Measurements from ENCODE around the gene GSS. TPM values are rescaled to one million over a fixed set of nuclear protein-coding genes. Genes with fewer than 3 reads are reported as not detected.

Gene GSS
- total and polyA plus RNA-seq, 2 donors (not counting 3 experiments of a cell fraction or from before 2014, with no cell fraction given) = 47.9 to 65.1 TPM

DNA sequence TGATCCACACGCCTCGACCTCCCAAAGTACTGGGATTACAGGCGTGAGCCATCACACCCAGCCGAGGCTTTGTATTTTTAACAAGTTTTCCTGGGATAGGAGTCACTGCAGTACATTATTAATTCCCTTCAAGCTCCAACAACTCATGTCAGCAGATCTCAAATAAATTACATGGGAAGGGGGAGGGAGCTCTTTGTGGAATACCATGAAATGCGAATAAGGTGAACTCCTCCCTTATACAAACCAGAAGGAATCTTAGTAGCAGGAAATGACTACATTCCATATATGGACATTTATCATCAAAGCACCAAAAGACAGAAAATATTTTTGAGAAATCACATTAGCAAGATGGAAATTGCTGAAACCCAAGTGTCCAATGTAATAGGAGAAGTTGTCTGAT, 2.9 kb downstream of the GSS start:
- H3K9ac ChIP-seq (replicated peaks; ENCODE audit: extremely low read depth, insufficient read depth, low read length) = no peak overlapping the region
- DNase-seq (ENCODE audit: low read depth, low spot score) (no peak), FAIRE-seq (no peak)
- ChIA-PET CTCF (interaction anchor here (1.7 kb wide), 1 partner anchor 79 kb away, joined by 6 read pairs; no protein-coding TSS in a partner anchor), POLR2A (no interaction called here)
- no peaks in the 10 kb centered on the region for H3K36me3 ChIP-seq (ENCODE audit: control insufficient read depth in 2 of 2, extremely low read depth in 1 of 2, insufficient read depth in 2 of 2, low read length in 2 of 2)
- no peaks in the 10 kb centered on the region for H3K27me3 ChIP-seq (ENCODE audit: control insufficient read depth in 2 of 2, insufficient read depth in 2 of 2, low read length in 2 of 2)
- no peak for TF ChIP-seq GATA2 (IDR thresholded peaks at IDR 0.05; ENCODE audit: insufficient read depth, insufficient read length, low read depth, low read length)
- TF ChIP-seq POLR2AphosphoS5 (IDR thresholded peaks at IDR 0.05; ENCODE audit: insufficient read depth, low read depth, low read length) = no peak
- H3K9me3 ChIP-seq (replicated peaks; ENCODE audit: control insufficient read depth, insufficient read depth, low read length) = no peaks in the 10 kb centered on the region
- H3K79me2 ChIP-seq (ENCODE audit: control insufficient read depth, insufficient read depth, low read length) = peaks cover 6% of the 10 kb centered on the region
- H3K27ac ChIP-seq (ENCODE audit: insufficient read depth, low read depth, low read length) = no peak overlapping the region
- intact Hi-C loops (cut with micrococcal nuclease) = no loop called here
- no peak overlapping the region for H2AFZ ChIP-seq (ENCODE audit: low read depth, low read length)
- dilution Hi-C loops (cut with MboI; ENCODE audit: extremely low pct_ligation_motif_present, low sequenced_read_pairs) = no loop called here
- H3K4me1 ChIP-seq (ENCODE audit: control insufficient read depth, extremely low read depth, insufficient read depth, low read length) = peaks cover 17% of the 10 kb centered on the region
- H4K20me1 ChIP-seq (replicated peaks; ENCODE audit: control insufficient read depth, extremely low read depth, insufficient read depth, low read length) = no peaks in the 10 kb centered on the region
- H3K4me2 ChIP-seq (ENCODE audit: insufficient read depth, low read length) = no peak overlapping the region
- no peaks in the 10 kb centered on the region for H3K9me1 ChIP-seq (replicated peaks; ENCODE audit: control insufficient read depth, extremely low read depth, insufficient read depth, low read length)
- no TSS peak for BruUV-seq (replicated peaks)
- H3K4me3 ChIP-seq (replicated peaks in 1 of 3; ENCODE audit: insufficient read depth in 1 of 3, low read depth in 1 of 3, low read length in 3 of 3) = no peak overlapping the region

DNA sequence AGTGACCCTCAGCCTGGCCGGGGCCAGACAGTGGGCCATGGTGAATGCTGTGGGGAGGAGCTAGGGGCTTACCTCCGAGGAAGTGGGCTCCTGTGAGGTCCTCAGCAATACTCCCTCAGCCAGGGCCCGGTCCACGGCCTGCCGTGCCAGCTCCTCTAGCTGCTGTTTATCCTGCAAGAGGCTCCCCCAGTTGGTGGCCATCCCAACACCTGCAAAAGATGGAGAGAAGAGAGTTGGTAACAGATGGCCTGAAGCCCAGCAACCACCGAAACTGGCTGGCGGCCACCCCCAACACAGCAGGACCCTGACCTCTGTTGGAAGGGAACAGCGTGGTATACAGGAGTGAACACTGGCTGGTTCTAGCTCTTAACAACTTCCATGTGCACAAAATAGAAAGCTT, 4.0 kb downstream of the GSS start:
- no TSS peak for BruUV-seq (replicated peaks)
- no peaks in the 10 kb centered on the region for H3K9me3 ChIP-seq (replicated peaks; ENCODE audit: control insufficient read depth, insufficient read depth, low read length)

More for the DNA sequence above, 4.0 kb downstream of the GSS start:
- FAIRE-seq = no peak
- H3K9ac ChIP-seq (replicated peaks; ENCODE audit: extremely low read depth, insufficient read depth, low read length) = no peak overlapping the region
- no peak for DNase-seq (ENCODE audit: low read depth, low spot score)
- H3K79me2 ChIP-seq (ENCODE audit: control insufficient read depth, insufficient read depth, low read length) = peaks cover 6% of the 10 kb centered on the region
- POLR2A ChIA-PET = no interaction called here
- CTCF ChIA-PET = interaction anchor here (1.2 to 1.7 kb wide), 2 partner anchors 75 to 78 kb away, joined by 3 to 6 read pairs; partner anchors contain the start of gene ACSS2
- TF ChIP-seq POLR2AphosphoS5 (IDR thresholded peaks at IDR 0.05; ENCODE audit: insufficient read depth, low read depth, low read length) (no peak), GATA2 (IDR thresholded peaks at IDR 0.05; ENCODE audit: insufficient read depth, insufficient read length, low read depth, low read length) (no peak), FOS (IDR thresholded peaks at IDR 0.05; ENCODE audit: borderline replicate concordance, insufficient read depth, low read length) (no peak)
- no peaks in the 10 kb centered on the region for H3K27me3 ChIP-seq (ENCODE audit: control insufficient read depth in 2 of 2, insufficient read depth in 2 of 2, low read length in 2 of 2)
- no peak overlapping the region for H3K4me2 ChIP-seq (ENCODE audit: insufficient read depth, low read length)
- H3K9me1 ChIP-seq (replicated peaks; ENCODE audit: control insufficient read depth, extremely low read depth, insufficient read depth, low read length) = no peaks in the 10 kb centered on the region
- dilution Hi-C loops (cut with MboI; ENCODE audit: extremely low pct_ligation_motif_present, low sequenced_read_pairs) = no loop called here
- no peak overlapping the region for H2AFZ ChIP-seq (ENCODE audit: low read depth, low read length)
- no peak overlapping the region for H3K4me3 ChIP-seq (replicated peaks in 1 of 3; ENCODE audit: insufficient read depth in 1 of 3, low read depth in 1 of 3, low read length in 3 of 3)
- H3K36me3 ChIP-seq (ENCODE audit: control insufficient read depth in 2 of 2, extremely low read depth in 1 of 2, insufficient read depth in 2 of 2, low read length in 2 of 2) = no peaks in the 10 kb centered on the region
- peaks cover 17% of the 10 kb centered on the region for H3K4me1 ChIP-seq (ENCODE audit: control insufficient read depth, extremely low read depth, insufficient read depth, low read length)
- intact Hi-C loops (cut with micrococcal nuclease) = no loop called here
- H4K20me1 ChIP-seq (replicated peaks; ENCODE audit: control insufficient read depth, extremely low read depth, insufficient read depth, low read length) = no peaks in the 10 kb centered on the region
- no peak overlapping the region for H3K27ac ChIP-seq (ENCODE audit: insufficient read depth, low read depth, low read length)

All from endothelial cell of umbilical vein (primary cell).